GM19452 (cell line): ENCODE data around the gene DFFB.
"Not testable (repeated sequence)": the region's sequence is repeated elsewhere in the genome, so short reads cannot be mapped to it uniquely, and the experiment has no call there.

ENCODE experiments used
- ATAC-seq: cut with Tn5 transposase; IDR thresholded peaks from one replicate; pipeline ENCODE4 v1.9.1; 2021; ENCODE audit not compliant: unreplicated experiment

Gene DFFB

DNA sequence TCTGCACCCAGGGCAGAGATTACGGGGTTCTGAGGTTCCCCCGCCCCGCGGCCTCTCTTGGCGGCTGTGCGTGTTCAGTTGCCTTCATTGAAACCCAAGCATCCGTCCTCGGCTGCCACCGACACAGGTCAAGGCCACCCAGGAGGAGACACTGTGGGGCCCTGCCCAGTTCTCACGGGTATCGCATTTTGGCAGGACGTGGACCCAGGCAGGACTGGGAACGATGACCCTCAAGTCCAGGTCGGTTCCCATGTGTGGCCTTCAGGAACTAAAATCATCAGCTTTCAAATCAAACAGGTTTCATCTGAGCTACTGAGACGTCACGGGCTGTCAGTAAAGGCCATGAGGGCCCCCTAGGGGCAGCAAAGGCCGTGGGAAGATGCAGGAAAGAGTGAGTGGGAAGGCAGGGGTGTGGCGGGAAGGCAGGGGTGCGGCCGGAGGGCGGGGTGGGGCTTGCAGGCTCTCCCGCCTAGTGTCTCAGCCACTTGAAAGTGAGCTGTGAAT is 49.8 kb downstream of the DFFB start:
- ATAC-seq, result no peak

DNA sequence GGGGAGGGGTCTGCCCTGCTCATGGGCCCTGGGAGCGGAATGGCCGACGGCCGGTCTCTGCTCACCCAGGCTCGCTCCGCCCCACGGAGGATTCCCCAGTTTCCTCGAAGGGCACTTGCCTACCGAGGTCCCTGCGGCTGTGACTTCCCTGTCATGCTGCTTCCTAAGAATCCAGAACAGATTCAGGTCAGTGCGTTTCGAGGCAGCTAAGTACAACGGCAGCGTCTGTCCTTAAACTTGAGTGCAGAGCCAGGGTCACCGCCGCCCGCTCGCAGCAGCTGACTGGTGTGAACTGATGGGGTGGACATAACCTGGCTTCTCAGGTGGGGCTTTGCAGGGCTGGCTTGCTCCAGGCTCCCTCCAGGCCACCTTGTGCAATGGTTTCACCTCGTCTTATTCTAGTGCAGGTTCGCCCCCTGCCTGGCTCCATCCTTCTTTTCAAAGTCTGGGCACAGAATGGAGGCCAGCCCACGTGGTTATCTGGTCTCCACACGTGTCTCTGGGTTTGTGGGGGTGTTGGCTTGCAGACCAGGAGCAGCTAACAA is 50.4 kb downstream of the DFFB start:
- no peak for ATAC-seq

DNA sequence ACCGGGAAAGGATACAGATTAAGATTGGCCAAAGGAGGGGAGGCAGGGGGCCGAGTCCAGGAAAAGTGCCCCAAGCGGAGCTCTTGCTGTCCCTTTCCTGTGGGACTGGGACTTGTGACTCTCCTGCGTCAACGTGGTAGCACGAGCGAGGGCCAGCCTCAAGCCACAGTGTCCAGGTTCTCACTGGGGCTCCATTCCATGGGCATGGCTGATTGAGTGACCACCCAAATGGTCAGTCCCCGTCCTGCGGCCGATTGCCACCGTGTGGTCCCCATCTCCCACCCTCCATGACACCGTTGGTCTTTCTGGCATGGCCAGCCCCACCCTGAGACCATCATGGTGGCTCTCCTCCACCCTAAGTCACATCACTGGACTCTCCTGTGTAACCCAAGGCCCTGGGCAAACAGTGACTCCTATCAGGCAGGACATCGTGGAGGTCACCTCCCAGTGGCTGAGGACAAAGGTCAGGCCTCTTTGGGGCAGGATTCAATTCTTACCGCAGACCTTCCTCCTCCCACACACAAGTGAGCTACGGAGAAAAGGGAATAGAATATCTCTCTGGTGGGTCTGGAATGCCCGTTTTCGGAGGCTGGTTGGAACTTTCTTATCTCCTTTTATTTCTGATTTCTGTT is 51.7 kb downstream of the DFFB start:
- ATAC-seq, result no peak

DNA sequence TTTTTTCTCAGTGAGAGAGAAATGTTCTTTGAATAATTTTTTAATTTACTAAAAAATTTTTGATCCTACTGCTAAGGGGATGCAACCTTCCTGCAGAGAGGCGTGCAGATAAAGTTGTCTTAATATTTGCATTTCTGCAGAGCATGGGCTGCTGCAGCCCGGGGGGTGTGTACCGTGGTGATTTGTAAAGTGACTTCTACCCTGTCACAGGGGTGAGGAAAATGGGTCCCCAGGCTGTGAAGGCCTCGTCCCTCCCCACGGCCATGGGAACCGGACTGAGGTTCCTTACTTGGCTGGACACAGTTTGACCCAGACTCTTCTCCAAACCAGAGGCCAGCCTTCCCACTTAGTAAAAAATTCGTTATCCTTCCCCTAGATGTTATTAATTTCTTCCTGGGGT is 52.3 kb downstream of the DFFB start:
- ATAC-seq, result no peak

DNA sequence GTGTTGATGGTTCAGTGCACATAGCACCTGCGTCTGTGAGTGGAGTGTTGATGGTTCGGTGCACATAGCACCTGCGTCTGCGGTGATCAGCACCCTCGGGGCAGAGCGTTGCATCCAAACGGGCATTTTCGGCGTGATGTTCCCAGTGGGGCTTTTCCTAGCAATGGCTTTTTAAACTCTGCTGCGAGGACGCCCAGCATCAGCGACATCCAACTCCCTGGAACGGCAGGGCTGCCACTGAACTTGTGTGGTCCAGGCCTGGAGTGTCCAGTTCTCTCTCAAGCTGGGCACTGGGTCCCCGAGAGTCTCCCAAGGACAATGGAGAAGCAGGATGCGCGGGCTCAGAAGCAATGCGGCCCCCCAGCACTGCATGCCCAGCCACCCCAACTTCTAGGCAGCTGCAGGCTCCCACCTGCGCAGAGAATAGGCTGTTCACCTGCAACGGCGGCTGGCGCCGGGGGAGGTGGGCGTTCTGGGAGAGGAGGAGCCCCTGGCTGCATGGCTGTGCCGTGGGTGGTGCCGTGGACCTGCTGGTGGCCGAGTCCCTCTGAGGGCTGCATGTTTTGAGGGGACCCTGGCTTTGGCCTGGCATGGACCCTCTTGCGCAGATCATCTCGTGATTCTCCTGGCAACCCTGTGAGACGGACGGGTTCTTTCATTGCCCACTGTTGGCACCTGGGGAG is 52.9 kb downstream of the DFFB start:
- no peak for ATAC-seq

DNA sequence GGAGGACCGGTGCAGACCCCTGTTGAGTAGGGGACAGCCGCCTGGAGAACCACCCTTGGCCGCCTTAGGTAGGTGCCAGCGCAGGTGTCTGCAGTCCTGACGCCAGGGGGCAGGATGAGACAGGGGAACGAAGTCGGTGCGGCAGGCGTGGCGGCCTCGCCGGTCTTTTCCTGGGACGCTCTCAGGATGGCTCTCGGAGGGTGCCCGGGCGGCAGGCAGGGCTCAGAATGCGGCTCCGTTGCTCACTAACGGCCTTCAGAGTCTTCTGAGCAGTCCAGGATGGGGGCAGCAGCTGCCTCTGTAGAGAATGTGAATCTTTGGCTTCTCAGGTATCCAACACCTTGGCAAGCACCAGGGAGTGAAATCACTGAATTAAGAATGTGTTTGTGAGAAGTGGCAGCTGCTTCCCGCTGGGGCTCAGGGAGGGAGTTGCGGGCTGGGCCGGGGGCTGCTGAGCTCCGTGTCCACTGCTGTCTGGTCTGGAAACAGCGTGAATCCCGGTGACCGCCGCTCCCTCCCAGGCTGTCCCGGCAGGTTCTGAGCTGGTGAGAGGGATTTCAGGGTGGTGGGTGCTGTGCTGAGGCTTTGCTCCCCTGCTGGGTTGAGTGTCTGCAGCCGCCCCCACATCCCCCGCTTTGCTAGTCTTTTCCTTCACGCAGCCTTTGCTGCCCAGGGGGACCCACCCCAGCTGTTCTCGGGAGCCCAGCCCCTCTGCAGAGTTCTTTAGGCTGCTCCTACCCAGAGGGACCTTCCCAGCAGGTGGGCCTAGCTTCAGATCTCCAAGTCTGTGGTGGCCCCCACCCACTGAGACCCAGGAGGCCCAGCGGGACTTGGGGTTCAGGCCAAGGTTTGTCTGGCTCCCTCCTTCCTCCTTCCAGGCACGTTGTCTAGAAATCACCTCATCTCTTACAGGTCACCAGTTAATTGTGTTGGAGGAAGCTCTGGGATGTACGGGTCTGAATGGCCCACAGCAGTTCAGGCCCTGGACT is 53.9 kb downstream of the DFFB start:
- ATAC-seq, result no peak

DNA sequence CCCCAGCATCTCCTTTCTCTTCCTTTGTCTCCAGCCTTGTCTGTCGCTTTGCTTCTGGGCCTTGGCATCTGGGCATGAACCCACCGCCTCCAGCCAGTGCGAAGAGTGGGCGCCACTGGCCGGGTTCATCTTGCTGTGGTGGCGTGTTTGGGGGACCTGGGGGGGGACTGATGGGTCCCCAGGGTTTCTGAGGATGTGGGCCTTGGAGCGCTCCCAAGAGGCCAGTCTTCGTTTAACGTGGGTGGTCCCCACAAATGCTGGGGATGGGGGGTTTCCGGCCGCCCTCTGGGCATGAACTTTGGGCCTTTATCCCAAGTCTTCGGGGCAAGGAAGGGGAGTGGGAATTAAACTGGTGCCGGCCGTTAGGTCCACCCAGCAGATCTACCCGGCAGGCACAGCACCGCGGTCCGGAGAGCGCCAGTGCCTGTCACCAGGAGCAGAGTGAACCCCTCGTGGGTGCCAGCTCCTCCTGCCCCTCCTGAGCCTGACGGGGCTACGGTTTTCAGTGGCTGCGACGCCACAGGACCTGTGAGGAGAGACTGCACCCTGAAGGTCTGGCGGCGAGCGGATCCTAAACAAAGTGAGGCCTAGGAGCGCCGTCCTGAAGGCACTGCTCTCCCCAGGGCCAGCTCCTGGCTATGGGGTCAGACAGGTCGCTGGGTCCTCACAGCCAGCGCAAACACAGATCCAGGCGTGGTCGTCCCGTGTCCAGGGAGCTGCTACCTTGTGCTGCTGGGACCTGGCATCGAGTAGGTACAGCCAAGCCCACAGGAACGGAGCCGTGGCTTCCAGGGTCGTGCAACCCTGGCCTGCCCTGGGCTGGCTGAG is 54.9 kb downstream of the DFFB start:
- ATAC-seq, result no peak

DNA sequence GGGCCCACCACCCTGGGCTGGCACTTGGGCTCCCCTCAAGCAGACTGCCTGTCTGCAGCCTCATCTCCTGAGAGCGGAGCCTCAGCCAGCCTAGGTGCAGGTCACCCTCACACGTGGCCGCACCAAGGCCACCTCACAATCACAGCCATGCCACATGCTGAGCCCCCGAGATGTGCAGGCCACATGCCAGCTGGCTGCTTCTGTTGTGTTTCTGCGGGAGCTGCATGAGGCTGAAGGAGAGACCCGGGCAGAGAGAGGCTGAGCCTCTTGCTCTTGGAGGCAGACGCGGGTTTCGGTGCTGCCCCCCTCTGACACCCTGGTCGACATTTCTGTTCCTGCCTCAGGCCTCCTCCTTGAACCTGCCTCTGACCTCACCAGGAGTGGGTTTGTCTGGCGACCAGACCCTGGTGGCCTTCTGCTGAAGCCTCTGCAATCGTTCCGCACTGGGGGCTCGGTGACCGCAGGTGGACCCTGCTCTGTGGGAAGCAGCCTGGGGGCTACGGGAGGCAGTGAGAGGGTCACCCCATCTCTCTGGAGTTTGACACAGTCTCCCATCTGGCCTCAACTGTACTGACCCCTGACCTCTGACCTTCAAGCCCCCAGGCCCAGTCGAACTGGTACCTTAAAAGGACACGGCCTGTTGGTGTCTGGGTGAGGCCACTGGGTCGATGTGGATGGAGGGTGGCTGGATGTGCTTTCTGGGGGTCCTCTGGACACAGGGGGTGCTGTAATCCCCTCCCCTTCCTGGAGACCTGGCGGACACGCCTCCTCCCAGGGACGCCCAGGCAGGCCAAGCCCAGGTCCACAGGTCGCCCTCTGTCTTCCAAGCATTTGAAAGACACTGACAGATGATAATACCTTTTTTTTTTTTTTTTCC is 55.8 kb downstream of the DFFB start:
- ATAC-seq, result no peak

DNA sequence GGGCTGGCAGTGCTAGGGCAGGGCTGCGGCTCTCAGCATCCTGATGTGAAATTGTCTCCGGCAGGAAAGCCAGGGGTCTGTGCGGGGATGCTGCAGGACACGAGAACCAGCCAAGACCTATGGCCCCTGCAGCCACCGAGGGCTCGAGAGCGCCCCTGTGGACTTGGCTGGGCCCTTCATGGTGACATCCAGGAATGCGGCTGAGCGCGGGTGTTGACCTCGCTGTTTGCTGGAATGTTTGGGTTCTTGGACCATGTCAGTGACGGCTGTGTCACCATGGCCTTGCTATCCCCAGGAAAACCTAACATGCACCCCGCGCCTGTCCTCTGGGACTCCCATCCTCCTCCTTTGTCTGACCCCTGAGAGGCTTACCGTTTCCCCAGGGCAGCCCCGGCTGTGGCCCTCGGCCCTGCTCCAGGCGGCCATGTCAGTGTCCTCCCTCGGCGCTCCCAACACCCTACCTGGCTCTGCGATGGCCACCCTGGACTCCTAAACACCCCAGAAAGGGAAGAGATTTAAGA is 57.1 kb downstream of the DFFB start:
- no peak for ATAC-seq

DNA sequence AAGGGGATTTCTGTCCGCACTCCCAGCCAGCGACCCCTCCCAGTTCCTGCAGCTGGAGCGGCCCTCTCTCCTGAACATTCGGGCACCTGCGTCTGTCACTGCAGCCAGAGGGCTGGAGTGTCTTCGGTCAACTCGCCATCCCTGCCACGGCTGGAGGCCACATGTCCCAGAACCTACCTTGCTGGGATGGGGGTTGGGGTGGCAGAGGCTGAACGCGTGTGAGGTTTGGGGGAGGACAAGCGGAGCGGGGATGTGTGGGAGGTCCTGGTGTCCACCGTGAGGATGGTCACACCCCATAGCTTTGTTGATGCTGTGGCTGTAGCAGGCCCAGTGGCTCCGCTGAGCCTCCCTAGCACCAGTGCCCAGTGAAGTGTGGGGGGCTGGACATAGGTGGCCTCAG is 57.6 kb downstream of the DFFB start:
- no peak for ATAC-seq

DNA sequence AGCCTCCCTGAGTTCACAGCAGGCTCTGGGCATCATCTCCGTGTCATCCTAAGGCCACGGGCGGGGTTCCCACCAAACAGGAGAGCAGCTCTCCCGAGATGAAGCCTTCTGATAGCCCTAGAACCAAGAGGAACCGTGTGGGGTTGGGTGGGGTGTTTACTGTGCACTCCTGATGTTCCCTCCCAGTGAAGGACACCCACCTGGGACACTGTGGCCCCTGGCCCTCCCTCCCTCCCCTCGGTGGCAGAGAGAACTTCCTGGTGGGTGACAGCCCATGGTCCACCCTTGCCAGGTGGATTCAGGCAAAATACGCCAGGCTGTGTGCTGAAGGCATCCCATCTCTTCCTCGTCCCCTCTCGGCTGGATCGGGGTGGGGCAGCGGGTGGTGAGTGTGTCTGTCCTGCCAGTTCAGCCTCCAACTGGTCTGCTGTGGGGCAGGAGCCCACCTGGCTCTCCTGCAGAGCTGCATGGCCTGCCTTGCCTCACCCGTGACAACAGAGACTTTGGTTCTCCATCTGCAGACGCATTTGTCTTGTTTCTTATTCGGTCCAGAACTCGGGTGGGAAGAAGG is 58.4 kb downstream of the DFFB start:
- ATAC-seq, result no peak

DNA sequence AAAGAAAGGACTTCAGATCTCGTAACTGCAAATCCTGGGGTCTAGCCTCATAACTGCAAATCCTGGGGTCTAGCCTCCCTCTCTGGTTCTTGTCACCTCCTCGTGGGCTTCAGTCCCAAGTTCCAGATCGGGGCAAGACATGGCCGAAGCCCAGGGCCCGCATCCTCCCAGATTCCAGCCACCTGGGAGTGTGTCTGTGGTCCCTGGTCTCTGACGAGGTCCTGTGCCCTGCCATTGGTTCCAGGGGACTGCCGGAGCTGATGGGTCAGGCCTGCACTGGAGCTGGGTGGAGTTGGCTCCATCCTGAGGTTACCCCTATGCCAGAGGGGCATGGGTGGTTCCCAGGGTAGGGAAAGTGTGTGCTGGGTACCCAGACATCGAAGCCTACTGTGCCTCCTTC is 60.5 kb downstream of the DFFB start:
- no peak for ATAC-seq

DNA sequence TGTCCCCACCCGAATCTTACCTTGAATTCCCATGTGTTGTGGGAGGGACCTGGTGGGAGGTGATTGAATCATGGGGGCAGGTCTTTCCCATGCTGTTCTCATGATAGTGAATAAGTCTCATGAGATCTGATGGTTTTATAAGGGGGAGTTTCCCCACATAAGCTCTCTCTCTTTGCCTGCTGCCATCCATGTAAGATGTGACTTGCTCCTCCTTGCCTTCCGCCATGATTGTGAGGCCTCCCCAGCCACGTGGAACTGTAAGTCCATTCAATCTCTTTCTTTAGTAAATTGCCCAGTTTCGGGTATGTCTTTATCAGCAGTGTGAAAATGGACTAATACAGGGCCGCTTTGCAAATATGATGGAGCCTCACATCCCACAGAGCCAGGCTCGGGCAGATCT is 61.1 kb downstream of the DFFB start:
- not testable (repeated sequence) for ATAC-seq

DNA sequence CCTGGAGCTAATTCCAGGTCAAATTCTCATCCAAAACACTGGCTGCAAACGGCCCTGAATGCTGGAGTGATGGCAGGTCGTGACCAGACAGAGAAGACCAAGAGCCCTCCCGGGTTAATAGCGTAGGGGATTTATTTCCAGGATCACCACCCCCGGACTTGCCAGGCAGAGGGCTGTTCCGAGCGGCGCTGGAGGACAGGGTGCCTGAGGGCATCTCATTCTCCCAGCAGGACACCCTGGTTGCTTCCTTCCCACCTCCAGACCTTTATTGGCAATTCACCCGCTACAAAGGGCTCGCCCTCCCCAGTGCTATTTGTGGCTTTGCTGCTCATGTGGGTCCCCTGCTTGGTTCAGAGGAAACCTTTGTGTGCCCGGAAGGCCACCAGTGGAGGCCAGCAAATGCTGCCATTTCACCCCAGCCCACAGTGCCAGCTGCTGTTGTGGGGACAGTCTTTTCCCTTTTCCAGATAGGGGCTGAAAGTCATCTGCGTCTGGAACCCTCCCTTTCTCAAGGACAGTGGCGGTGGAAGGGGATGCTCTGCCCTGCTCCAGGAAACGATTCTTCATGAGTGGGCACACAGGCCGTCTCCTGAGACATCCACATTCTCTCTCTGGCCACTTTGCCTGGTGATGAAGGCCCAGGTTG is 61.8 kb downstream of the DFFB start:
- no peak for ATAC-seq

DNA sequence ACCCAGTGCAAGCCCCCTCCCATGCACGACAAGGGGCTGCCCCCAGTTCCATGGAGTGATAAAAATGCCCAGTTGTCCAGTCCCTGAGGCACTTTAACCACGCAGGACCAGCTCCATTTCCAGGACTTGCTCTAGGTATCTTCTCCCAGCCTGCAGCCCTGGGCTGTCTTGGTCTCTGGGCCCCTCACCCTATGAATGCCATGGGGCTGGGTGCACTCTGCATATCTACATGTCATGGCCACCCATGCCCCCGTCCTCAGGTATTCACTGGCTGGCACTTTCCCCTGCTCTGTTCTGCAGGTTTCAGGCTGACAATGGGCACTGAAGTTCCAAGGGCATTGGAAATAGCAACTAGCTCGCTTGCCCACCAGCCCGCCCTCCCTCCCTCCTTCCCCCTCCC is 62.4 kb downstream of the DFFB start:
- ATAC-seq, result no peak

DNA sequence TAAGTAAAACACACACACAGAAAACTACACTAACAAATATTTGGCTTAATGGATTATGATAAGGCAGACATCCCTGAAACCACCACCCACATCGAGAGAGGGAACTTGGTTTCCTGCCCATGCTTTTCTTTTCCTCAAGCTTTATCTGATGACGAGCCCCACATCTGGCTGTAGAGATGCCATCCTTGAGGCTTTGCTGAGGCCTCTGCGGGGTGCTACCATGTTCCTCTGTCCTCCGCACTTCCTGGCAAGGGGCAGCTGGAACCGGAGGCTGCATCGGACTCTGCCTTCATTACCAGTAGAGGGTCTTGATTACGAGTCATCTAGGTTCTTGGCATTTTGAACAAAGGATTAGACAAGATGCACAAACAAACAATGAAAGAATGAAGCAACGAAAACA is 64.5 kb downstream of the DFFB start:
- no peak for ATAC-seq

DNA sequence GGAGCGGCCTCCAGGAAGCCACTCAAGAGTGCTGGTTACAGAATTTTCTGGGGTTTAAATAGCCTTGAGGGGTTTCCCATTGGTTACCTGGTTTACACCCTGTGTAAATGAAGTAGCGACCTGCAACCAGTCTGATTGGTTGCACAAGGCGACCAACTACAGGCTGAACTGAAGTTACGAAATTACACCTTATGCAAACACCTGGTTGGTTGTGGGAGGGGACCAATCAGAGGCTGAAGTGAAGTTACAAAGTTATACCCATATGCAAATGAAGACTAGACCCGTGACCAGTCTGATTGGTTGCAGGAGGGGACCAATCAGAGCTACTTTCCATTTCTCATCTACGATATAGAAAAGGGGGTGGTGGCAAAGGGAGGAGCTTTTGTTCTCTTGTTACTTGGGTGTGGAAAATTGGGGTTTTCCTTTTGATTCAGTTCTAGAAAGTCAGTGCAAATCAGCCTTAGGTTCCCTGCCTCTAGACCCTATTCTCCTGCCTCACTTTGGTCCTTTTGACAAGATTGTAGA is 65.0 kb downstream of the DFFB start:
- ATAC-seq, result no peak

DNA sequence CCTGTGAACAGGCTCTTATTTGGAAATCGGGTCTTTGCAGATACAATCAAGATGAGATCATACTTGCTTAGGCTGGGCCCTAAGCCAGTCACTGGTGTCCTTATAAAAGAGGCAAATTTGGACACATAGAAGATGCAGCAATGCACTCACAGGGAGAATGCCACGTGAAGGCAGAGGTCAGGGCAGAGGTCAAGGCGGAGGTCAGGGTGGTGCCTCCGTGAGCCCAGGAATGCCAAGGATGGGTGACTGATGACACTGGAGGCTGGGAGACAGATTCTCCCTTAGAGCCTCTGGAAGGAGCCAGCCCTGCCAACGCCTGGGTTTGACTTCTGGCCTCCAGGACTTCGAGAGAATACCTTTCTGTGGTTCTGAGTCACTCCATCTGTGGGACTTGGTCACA is 65.6 kb downstream of the DFFB start:
- no peak for ATAC-seq
